ENCODE measurements around the gene DGLUCY.
"Not testable (repeated sequence)": the region's sequence is repeated elsewhere in the genome, so short reads cannot be mapped to it uniquely, and the experiment has no call there.

DGLUCY gene

DNA sequence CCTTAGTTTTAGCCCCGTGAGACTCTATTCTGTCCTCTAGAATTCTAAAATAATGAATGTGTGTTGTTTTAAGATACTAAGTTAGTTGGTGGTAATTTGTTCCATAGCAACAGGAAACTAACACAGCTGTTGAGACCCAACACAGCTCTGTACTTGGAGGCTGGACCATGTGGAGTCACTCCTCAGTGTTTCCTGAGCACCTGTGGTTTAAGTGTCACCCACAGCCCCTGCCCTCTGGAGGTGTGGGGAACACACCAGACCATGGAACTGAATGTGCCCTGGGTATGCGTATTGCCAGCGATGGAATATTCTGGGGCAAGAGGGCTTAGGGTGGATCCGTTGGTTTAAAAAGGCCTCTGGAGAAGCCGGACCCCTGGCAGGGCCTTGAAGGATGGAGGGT, 147.2 kb downstream of the DGLUCY start:
- no peak for FAIRE-seq

DNA sequence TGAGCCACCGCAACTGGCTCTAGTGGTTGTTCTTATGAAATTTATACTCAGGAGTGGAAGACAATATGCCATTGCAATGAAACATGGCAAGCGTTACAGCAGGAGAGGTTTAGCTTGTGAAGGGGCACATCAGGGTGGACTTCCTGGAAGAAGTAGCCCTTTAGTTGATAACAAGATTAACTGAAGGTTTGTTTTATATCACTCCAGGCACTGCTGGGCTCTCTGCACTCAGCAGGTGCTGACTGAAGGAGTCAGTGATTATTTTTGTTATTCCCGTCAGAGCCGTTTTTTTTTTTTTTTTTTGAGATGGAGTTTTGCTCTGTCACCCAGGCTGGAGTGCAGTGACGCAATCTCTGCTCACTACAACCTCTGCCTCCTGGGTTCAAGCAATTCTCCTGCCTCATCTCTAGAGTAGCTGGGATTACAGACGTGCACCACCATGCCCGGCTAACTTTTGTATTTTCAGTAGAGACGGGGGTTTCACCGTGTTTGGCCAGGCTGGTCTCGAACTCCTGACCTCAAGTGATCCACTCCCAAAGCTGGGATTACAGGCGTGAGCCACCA, 148.2 kb downstream of the DGLUCY start:
- FAIRE-seq: no peak

DNA sequence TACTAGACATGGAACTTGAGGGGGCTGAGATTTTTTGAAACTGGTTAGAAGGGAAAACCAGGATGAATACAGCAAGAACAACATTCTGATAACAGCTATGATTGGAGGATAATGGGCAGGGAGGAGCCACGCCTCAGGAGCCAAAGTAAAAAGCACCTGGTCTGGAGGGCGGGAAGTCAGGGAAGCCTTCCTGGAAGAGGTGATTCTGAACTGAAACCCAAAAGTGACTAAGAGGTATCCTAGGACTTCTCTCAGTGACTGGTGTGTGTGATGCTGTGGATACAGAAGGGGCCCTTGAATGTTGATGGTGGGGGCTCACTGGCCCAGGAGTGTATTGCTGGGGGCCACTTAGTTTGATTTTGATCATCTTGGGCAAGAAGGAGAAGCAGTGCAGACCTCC, 149.5 kb downstream of the DGLUCY start:
- no peak for FAIRE-seq

DNA sequence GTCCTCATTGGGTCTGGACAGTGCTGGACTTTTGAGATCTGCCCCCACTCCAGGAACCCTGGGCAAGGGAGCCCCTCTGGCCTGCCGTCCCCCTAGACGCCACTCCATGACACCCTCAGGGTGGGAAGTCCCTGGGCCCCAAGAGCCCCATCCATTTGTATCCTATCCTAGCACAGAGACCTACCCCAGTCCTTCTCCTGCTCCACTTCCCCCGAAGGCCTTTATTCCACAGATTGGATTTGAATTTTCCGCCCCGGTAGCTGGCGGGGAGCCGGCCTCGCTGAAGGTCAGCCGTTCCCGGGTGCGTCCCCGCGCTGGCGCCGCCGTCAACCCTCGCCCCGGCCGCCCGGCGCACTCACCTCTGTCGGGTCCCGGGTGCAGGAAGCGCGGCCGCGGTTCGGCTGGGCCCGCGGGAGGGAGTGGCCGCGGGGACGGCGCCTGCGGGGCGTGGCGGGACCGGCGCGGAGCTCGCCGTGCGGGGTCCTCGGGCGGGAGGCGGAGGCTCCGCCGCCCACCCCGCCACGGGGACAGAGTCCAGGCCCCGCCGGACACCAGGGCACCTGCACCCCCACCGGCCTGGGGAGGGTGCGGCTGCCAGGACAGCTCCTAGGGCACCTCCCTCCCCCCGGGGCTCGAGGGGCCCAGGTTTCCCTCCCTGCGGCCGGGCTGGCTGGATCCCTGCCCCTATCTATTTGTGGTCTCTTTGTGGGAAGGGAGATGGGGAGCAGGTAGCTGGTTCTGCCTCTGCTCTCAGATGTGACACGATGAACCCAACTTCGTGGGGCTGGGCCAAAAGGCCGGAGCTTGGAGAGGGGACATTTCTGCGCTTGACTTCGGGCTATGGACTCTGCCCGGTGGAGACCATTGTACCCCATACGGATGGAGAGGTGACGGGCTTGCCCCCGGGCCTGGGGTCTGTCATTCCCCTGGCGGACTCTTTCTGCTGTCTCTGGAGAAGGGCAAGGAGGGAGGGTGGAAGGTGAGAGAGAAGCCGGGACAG, 150.6 kb downstream of the DGLUCY start:
- no peak for FAIRE-seq

DNA sequence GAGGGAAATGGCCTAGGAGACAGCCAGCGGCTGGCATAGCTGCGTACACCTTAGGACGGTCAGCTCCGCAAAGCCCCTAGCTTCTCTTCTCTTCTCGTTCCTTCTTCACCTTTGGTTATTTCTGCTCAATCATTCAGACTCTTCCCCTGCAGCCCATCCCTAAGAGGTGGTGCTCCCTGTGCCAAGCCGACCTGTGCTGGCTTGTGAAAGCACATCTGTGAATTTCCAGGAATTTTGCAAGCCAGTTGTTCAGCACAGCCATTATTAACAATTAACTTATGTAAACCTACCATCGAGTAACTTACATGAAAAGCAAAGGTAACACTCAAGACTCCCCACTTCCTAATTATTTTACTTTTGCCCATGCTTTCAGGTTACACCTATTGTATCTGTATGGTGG, 151.5 kb downstream of the DGLUCY start:
- no peak for FAIRE-seq

DNA sequence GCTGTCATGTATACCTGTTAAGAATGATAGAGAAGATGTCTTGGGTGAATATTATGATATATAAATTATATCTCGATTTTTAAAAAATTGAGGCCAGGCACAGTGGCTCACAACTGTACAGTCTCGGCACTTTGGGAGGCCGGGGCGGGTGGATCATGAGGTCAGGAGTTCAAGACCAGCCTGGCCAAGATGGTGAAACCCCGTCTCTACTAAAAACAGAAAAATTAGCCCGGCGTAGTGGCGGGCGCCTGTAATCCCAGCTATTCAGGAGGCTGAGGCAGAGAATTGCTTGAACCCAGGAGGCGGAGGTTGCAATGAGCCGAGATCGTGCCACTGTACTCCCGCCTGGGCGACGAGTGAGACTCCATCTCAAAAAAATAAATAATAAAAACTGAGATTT, 152.4 kb downstream of the DGLUCY start:
- not testable (repeated sequence) for FAIRE-seq

DNA sequence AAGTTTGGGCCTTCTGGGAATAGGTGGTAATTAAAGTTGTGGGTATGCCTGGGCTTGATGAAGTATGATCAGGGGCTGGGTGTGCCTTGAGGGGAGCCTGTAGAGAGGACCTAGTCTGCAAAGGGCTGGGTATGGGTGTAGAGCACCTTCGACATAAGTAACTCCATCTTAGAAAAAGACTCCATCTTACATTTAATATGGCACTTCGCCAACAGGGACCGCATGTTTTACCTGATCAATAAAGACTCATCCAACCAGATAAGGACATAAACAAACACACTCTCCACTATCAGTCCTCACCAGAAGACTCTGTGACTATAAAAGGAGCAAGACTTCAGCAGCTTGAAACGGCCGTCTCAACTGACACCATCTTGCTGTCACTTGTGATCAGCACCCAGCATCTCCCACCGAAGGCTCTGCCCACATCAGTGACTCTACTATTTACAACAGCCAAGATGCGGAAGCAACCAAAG, 154.1 kb downstream of the DGLUCY start:
- no peak for FAIRE-seq

DNA sequence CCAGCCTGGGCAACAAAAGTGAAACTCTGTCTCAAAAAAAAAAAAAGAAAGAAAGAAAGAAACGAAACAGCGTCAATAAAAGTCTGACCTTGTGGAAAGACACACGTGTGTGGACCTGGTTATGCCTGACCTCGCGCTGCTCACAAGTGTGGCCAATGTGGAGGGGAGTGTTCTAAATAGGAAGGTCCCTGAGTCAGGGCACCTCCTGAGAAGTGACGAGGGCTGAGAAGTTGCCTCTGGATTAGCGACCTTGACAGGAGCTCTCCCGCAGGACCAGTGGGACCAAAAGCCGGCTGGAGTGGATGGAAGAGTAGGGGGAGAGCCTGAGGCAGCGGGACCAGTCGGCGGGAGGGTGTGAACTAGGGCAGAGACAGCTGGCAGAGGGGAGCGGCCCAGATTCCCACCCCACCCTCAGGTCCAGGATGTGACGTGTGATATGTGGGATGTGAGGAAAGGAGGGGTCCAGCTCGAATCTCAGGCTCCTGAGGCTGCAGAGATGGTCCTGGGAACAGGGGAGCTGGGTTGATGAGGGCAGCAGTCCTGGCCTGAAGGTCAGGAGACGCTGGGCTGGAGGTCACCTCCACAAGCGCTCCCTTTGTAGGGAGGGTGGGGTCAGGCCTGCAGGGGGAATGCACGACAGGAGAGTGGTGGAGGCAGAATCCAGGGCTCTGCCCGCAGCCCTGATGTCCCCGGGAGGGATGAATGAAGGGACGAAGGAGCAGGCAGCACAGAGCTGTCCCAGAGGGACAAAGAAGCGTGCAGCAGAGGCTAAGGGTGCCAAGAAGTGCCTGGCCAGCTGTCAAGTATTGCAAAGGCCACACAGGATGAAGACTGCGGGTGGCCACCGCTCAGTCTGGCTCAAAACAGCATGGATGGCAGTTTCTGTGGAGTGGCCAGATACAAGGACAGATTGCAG, 155.5 kb downstream of the DGLUCY start:
- FAIRE-seq: no peak

DNA sequence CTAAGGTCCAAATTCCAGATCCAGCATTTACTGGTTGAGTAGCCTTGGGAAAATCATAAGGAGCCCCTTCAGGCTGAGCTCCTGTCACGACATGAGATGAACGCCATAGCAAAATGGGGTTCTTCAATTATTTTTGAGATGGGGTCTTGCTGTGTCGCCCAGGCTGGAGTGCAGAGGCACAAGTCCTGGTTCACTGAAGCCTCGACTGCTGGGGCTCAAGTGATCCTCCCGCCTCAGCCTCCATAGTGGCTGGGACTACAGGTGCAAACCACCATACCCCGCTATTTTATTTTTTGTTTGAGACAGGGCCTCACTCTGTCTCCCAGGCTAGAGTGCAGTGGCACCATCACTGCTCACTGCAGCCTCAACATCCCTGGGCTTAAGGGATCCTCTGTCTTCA, 156.3 kb downstream of the DGLUCY start:
- FAIRE-seq: no peak

DNA sequence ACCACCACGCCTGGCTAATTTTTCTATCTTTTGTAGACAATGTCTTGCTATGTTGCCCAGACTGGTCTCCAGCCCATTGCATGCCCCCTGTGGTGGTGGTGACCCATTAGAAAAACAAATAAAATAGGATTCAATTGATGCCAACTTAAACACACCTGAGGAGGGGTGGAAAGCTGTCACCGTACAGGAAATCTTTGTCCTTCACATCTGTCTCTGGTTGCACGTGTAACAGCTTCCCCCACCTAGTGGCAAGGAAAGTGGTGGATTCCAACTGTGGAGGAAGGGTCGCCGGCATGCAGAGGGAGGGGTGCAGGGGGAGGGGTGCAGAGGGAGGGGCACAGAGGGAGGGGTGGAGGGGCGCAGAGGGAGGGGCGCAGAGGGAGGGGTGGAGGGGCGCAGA, 156.7 kb downstream of the DGLUCY start:
- FAIRE-seq: no peak

DNA sequence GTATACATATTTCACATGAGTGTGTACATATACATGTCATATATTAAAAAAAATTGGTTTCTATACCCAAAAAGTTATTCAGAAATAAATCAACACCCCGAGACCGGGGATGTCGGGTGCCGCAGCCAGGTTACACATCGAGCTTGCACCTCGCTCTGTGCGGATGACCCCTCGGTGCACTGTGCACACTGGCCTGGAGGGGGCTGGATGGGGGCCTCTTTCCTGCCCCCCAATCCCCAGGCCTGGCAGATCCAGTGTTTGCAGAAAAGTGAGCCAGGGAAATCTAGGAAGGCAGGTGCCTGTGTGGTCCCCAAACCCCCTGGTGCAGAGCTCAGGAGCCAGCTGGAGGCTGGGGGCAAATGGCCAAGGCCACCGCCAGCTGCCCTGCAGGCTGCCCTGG, 157.8 kb downstream of the DGLUCY start:
- no peak for FAIRE-seq

DNA sequence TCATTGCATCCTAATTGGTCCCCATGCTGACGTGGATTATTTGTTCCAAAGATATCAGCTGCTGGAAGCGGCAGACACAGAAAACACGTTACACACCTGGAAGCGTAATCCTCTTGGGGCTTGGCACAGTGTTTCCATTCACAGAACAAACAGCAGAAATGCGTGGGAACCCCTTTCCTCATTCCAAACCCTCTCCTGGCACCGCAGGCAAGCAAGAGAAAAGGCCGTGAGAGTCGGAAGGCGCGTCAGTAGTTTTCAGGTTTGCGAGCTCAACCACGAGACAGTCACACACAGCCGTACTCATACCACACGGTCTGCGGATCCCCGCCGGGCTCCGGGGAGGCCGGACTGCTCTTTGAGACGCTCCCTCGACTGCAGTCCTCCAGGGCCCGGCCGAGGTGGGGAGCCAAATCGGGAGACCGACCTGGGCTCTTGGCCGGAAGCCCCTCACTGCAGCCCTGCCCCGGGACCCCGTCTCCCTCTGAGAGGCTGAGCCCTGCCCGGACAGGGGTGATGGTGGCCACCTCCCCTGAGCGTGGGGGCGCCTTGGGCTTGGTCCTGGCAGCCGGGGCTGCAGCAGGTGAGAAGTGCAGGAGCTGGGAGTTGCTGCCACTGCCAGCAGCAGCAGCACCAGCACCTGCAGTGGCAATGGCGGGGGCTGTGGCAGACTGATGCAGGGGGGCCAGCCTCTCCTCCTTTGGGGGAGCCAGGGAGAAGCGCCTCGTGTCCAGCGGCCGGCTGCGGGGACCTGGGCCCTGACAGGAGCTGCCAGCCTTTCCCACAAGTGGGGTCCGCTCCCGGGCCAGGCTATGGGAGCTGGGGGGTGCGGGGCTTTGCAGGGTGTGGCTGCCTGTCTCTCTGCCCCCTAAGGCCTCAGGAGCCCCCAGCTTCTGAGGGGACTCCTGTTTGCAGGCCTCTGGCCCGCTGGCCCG, 158.7 kb downstream of the DGLUCY start:
- FAIRE-seq: no peak

DNA sequence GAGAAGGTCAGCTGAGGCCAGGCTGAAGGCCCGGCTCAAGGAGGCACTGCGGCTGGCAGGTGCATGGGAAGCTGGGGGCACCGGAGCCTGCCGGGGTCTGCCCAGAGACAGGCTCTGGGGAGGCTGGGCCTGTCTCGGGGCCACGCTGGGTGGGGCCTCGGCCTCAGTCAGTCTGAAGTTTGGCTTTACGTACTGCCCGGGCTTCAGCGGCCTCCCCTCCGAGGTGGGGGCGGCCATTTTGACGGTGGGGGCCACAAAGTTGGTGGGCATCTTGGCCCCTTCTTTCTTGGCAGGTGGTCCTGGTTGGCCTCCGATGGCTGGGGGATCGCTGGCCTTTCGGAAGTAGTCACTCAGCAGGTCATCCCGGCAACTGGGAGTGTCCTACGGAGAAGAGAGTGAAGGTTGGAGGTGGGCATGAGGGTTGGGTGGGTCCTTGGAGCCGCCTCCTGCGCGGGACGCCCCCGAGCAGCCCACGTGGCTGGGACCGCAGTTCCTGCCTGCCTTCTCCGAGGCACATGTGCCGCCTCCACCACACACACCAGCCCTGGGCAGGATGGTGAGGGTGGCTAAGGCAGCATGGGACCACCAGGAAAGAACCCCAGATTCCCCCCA, 159.5 kb downstream of the DGLUCY start:
- FAIRE-seq: no peak

DNA sequence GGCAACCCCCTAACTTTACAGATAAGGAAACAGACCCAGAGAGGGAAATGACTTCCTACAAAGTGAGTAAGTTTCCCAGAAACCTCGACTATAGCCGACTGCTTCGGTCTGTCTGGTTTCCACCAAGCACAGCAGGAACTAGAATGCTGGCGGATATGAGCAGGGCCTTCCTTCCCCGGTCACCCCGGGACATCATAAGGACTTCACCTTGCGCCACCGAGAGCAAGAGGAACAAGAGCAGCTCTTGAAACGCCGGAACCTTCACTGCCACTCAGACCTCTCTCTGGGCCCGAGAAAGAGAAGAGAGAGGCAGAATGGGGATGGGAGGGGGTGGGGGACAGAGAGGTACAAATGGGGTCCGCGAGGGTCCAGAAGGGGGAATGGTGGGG, 160.0 kb downstream of the DGLUCY start:
- FAIRE-seq: no peak

DNA sequence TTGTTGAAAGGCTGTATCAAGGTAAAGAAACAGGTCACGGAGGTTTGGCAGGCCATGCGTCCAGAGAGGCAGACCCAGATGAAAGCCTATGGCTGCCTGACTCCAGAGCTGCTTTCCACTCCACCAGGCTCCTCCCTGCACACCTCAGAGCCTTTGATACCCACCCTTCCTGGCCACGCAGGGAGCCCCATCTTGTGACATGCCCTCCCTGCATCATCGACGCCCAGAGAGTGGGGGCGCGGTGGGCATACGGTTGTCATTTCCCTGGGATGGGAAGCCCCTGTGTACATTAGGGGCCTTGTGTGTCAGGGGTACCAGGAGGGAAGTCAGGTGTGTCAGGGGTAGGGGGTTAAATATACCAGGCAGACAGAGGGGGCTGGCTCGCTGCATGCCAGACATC, 160.9 kb downstream of the DGLUCY start:
- FAIRE-seq: no peak

Data from G401.6 (cell line).